Mesenchymal stem cell (in vitro differentiated cells and primary cell): ENCODE data around the gene MTUS2.

Experiments used
- DNase-seq: peaks from one replicate; pipeline ENCODE4 v3.0.0-alpha.2; 2013
- H2AFZ ChIP-seq: one replicate; pipeline ENCODE4 v1.6.1; 2013; ENCODE audit warnings: low read depth, mild to moderate bottlenecking, control low read depth, inconsistent platforms, low read length, moderate library complexity
- H2AK5ac ChIP-seq: 2 replicates; pipeline ENCODE4 v1.6.1; 2013; ENCODE audit warnings: low read length, moderate library complexity, mild to moderate bottlenecking, inconsistent platforms; ENCODE audit not compliant: severe bottlenecking
- H2BK120ac ChIP-seq: one replicate; pipeline ENCODE4 v1.6.1; 2013; ENCODE audit warnings: low read depth, mild to moderate bottlenecking, inconsistent platforms, low read length, moderate library complexity
- H2BK12ac ChIP-seq, 2 experiments: one replicate each; pipeline ENCODE4 v1.6.1; 2013; ENCODE audit warnings: inconsistent platforms in 2 of 2, low read length in 2 of 2, mild to moderate bottlenecking in 2 of 2, moderate library complexity in 2 of 2, control low read depth in 1 of 2
- H2BK15ac ChIP-seq: one replicate; pipeline ENCODE4 v1.6.1; 2013; ENCODE audit warnings: mild to moderate bottlenecking, low read depth, inconsistent platforms; ENCODE audit not compliant: poor library complexity, severe bottlenecking
- H2BK5ac ChIP-seq: 2 replicates; pipeline ENCODE4 v1.6.1; 2013; ENCODE audit warnings: low read depth, mild to moderate bottlenecking, low read length, control low read depth, inconsistent platforms; ENCODE audit not compliant: poor library complexity, severe bottlenecking
- H3K14ac ChIP-seq, 2 experiments: one replicate each; pipeline ENCODE4 v1.6.1; 2013; ENCODE audit warnings: inconsistent platforms in 2 of 2, low read length in 2 of 2, control low read depth in 1 of 2, mild to moderate bottlenecking in 1 of 2, moderate library complexity in 1 of 2
- H3K18ac ChIP-seq, 2 experiments: one replicate each; pipeline ENCODE4 v1.6.1; 2013; ENCODE audit warnings: inconsistent platforms in 2 of 2, low read length in 2 of 2, control low read depth in 1 of 2, low read depth in 1 of 2, mild to moderate bottlenecking in 1 of 2
- H3K23ac ChIP-seq, 2 experiments: one replicate each; pipeline ENCODE4 v1.6.1; 2013; ENCODE audit warnings: inconsistent platforms in 2 of 2, low read length in 2 of 2, mild to moderate bottlenecking in 2 of 2, moderate library complexity in 2 of 2, control low read depth in 1 of 2
- H3K27ac ChIP-seq: 2 replicates; pipeline ENCODE4 v1.5.1; 2013; ENCODE audit warnings: mild to moderate bottlenecking, moderate library complexity, low read length, control low read depth, inconsistent platforms; ENCODE audit not compliant: poor library complexity, severe bottlenecking
- H3K27me3 ChIP-seq, 2 experiments: 2 replicates each; pipeline versions ENCODE4 v1.6.1 to v1.7.0; 2013; ENCODE audit warnings: low read length in 2 of 2, mild to moderate bottlenecking in 2 of 2, moderate library complexity in 2 of 2, control low read depth in 1 of 2, inconsistent platforms in 1 of 2; ENCODE audit not compliant: control insufficient read depth in 1 of 2, insufficient read depth in 1 of 2
- H3K36me3 ChIP-seq, 2 experiments: 2 replicates each; pipeline versions ENCODE4 v1.6.1 to v1.7.0; 2013; ENCODE audit warnings: low read length in 2 of 2, control low read depth in 1 of 2, inconsistent platforms in 1 of 2, low read depth in 1 of 2, mild to moderate bottlenecking in 1 of 2; ENCODE audit not compliant: insufficient read depth in 2 of 2, control insufficient read depth in 1 of 2
- H3K4ac ChIP-seq, 2 experiments: one replicate each; pipeline ENCODE4 v1.6.1; 2013; ENCODE audit warnings: inconsistent platforms in 2 of 2, low read length in 2 of 2, mild to moderate bottlenecking in 2 of 2, moderate library complexity in 2 of 2, control low read depth in 1 of 2, low read depth in 1 of 2
- H3K4me1 ChIP-seq: 2 replicates; pipeline ENCODE4 v1.6.1; 2013; ENCODE audit warnings: low read depth, low read length, control low read depth; ENCODE audit not compliant: control insufficient read depth, insufficient read depth
- H3K4me2 ChIP-seq: 2 replicates; pipeline ENCODE4 v1.6.1; 2013; ENCODE audit warnings: low read length, mild to moderate bottlenecking, inconsistent platforms; ENCODE audit not compliant: poor library complexity, severe bottlenecking
- H3K4me3 ChIP-seq, 2 experiments: 2 replicates each; pipeline versions ENCODE4 v1.5.1 to v1.7.0; 2013; ENCODE audit warnings: low read length in 2 of 2, mild to moderate bottlenecking in 2 of 2, control low read depth in 1 of 2, low read depth in 1 of 2; ENCODE audit not compliant: insufficient read depth in 1 of 2
- H3K79me1 ChIP-seq: replicated peaks from 2 replicates; pipeline ENCODE4 v1.6.1; 2013; ENCODE audit warnings: mild to moderate bottlenecking, control low read depth, low read length, inconsistent platforms; ENCODE audit not compliant: poor library complexity, severe bottlenecking
- H3K9ac ChIP-seq: 2 replicates; pipeline ENCODE4 v1.7.0; 2013; ENCODE audit warnings: mild to moderate bottlenecking, low read length, moderate library complexity
- H3K9me3 ChIP-seq: 2 replicates; pipeline ENCODE4 v1.7.0; 2013; ENCODE audit warnings: mild to moderate bottlenecking, low read length; ENCODE audit not compliant: control insufficient read depth
- H4K8ac ChIP-seq: one replicate; pipeline ENCODE4 v1.6.1; 2013; ENCODE audit warnings: inconsistent platforms, mild to moderate bottlenecking, low read length, moderate library complexity
- H4K91ac ChIP-seq: one replicate; pipeline ENCODE4 v1.6.1; 2013; ENCODE audit warnings: mild to moderate bottlenecking, low read length, inconsistent platforms
- WGBS: methylation state at CpG from one replicate; pipeline ENCODE4 v1.1.7; 2013; ENCODE audit warnings: mixed read lengths; 5-methylcytosine and 5-hydroxymethylcytosine counted together

The MTUS2 gene

DNA sequence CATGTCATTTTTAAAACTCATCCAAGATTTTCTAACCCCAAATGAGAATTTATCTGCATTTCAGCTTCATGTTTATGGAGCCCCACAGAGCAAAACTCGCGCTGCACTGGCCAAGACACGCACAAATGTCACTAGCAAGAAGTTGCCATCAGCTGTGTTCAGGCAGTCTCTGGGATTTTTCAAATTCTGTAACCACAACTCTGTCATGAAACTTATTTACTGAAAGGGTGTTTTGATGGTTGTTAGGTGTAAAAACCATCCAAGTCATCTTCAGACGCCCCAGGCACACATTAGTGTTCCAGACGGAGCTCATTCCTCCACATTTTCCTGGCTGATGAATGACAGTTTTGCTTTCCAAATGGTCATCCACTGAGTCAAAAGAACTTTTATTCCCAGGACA is 712.0 kb downstream of the MTUS2 start:
- WGBS = 89% methylated on average over 5 of the region's 5 CpGs
- H3K4me2 ChIP-seq = no peak overlapping the region

DNA sequence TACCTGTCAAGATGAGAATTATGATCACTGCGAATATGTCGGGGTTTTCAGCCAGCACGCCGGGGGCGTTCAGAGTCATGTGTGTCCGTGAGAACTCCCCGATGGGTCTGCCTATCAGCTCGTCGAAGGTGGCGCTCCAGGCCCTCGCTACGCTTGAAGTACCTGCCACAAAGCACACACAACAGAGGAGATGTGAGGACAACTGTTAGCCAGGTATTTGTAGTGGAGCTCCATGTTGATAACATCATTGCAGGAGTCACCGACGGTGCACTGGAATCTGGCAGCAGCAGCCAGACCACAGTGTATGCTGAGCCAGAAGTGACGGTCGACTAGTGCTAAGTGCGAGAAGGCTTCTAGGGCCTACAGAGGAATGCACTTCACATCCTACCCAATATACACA is 712.7 kb downstream of the MTUS2 start:
- 93% methylated on average over 17 of the region's 17 CpGs for WGBS
- no peak overlapping the region for H3K27ac ChIP-seq

More for the DNA sequence above, 712.0 kb downstream of the MTUS2 start:
- Histone ChIP-seq H2BK15ac (no peak overlapping the region), H3K9ac (peak overlapping the region; percentile 43), H2BK12ac (no peak overlapping the region), H3K36me3 (peaks cover 52 to 73% of the 10 kb centered on the region in 2 experiments), H3K4me1 (peaks cover 6% of the 10 kb centered on the region), H3K23ac (no peak overlapping the region), H3K9me3 (no peaks in the 10 kb centered on the region), H3K79me1 (peaks cover 47% of the 10 kb centered on the region), H2AFZ (no peak overlapping the region), H2AK5ac (no peak overlapping the region), H3K14ac (no peak overlapping the region), H4K8ac (no peak overlapping the region), H3K4me3 (no peak overlapping the region), H2BK5ac (no peak overlapping the region), H2BK120ac (no peak overlapping the region), H3K27ac (no peak overlapping the region), H3K27me3 (no peaks in the 10 kb centered on the region), H3K18ac (no peak overlapping the region), H4K91ac (no peak overlapping the region), H3K4ac (no peak overlapping the region)
- DNase-seq = no peak

DNA sequence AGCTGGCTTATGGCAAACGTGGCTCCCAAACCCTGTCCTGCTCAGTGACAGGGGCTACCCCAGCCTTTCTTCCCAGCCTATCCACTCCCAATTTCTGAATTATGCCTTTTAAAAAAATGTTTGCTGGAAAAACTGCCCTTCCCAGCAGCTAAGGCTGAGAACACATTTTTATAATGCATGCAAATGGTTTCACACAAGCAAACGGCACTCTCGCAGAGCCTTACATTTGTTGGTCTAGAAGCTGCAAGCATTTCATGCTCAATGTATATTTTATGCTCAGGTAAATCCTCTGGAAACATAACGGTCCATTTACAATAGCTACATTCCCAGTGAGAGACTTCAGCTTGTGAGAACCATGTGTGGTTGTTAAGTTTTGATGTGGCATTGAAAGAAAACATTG is 713.9 kb downstream of the MTUS2 start:
- H3K9me3 ChIP-seq = no peaks in the 10 kb centered on the region
- 92% methylated on average over 3 of the region's 4 CpGs for WGBS
- no peak for DNase-seq
- no peak overlapping the region for H2BK12ac ChIP-seq
- H3K23ac ChIP-seq = no peak overlapping the region
- no peaks in the 10 kb centered on the region for H3K27me3 ChIP-seq
- H3K9ac ChIP-seq = no peak overlapping the region
- peaks cover 42 to 53% of the 10 kb centered on the region in 2 experiments for H3K36me3 ChIP-seq
- H2BK120ac ChIP-seq = no peak overlapping the region
- H2AFZ ChIP-seq = no peak overlapping the region
- H4K91ac ChIP-seq = no peak overlapping the region
- H2BK15ac ChIP-seq = no peak overlapping the region
- H3K79me1 ChIP-seq = peaks cover 53% of the 10 kb centered on the region
- H3K4me3 ChIP-seq = no peak overlapping the region
- H3K4me1 ChIP-seq = peaks cover 7% of the 10 kb centered on the region
- H3K4me2 ChIP-seq = no peak overlapping the region
- H4K8ac ChIP-seq = no peak overlapping the region
- no peak overlapping the region for H3K14ac ChIP-seq
- no peak overlapping the region for H3K18ac ChIP-seq
- H2AK5ac ChIP-seq = no peak overlapping the region
- no peak overlapping the region for H3K4ac ChIP-seq
- H3K27ac ChIP-seq = no peak overlapping the region
- no peak overlapping the region for H2BK5ac ChIP-seq

More for the DNA sequence above, 712.7 kb downstream of the MTUS2 start:
- Histone ChIP-seq H2AK5ac (no peak overlapping the region), H3K18ac (no peak overlapping the region), H2BK5ac (no peak overlapping the region), H2AFZ (no peak overlapping the region), H2BK15ac (no peak overlapping the region), H3K4me1 (peaks cover 7% of the 10 kb centered on the region), H4K91ac (no peak overlapping the region), H3K27me3 (no peaks in the 10 kb centered on the region), H3K14ac (no peak overlapping the region), H3K4me3 (no peak overlapping the region), H2BK12ac (no peak overlapping the region), H3K4ac (no peak overlapping the region), H3K36me3 (peaks cover 49 to 66% of the 10 kb centered on the region in 2 experiments), H3K9ac (peak overlapping the region; percentile 25), H2BK120ac (no peak overlapping the region), H4K8ac (no peak overlapping the region), H3K9me3 (no peaks in the 10 kb centered on the region), H3K23ac (no peak overlapping the region), H3K4me2 (no peak overlapping the region), H3K79me1 (peaks cover 51% of the 10 kb centered on the region)
- DNase-seq = no peak

DNA sequence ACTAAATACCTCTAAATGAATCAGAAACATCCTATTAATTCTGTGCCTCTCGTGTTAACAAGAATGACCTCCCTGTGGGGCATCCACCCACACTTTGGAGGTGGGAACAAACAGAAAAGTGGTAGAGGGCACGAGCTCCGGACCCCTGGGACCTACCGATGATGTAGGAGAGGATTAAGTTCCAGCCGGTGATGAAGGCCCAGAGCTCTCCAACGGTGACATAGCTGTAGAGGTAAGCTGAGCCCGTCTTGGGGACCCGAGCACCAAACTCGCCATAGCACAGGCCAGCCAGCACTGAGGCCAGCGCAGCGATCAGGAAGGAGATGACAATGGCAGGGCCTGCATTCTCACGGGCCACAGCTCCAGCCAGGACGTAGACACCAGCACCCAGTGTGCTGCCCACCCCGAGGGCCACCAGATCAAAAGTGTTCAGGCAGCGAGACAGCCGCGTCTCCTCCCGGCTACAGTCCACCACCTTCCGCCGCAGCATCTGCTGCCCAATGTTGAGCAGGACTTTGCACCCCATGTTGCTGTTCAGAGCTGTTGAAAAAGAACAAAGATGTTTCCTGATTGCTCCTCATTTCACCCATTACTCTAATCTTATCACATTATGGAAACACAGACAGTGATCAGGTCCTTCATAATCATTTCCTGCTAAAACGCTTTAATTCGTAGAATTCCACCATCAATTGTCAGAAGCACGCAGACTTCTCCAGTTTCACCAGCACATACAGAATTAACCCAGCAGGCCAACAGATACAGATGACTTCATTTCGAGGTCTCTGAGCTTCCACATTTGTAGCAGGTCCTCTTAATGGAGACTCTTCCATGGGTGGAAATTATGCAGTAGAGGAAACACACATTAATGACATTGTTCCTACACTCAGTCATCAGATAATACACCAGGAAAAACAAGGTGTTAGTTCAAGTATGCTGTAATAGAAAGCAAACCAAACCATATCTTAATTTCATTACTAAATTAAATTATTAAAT is 715.8 kb downstream of the MTUS2 start:
- no peak overlapping the region for H3K4me3 ChIP-seq
- 98% methylated on average over 23 of the region's 24 CpGs for WGBS
- H2BK120ac ChIP-seq = no peak overlapping the region
- no peak overlapping the region for H2AFZ ChIP-seq
- no peak overlapping the region for H3K4ac ChIP-seq
- H4K8ac ChIP-seq = no peak overlapping the region
- no peak overlapping the region for H3K9ac ChIP-seq
- no peak overlapping the region for H3K18ac ChIP-seq
- no peak overlapping the region for H4K91ac ChIP-seq
- no peak for DNase-seq
- no peaks in the 10 kb centered on the region for H3K27me3 ChIP-seq
- no peak overlapping the region for H3K4me2 ChIP-seq
- H3K9me3 ChIP-seq = no peaks in the 10 kb centered on the region
- peak overlapping the region in 1 of 2 experiments; percentile 99 for H3K23ac ChIP-seq
- H2BK12ac ChIP-seq = no peak overlapping the region
- no peak overlapping the region for H2AK5ac ChIP-seq
- H3K36me3 ChIP-seq = peaks cover 43 to 44% of the 10 kb centered on the region in 2 experiments
- peaks cover 55% of the 10 kb centered on the region for H3K79me1 ChIP-seq
- no peak overlapping the region for H2BK5ac ChIP-seq
- no peak overlapping the region for H2BK15ac ChIP-seq
- peak overlapping the region in 1 of 2 experiments; percentile 35 for H3K14ac ChIP-seq
- peaks cover 10% of the 10 kb centered on the region for H3K4me1 ChIP-seq
- no peak overlapping the region for H3K27ac ChIP-seq
